Sigmoid colon (tissue), 7 donors: Measurements from ENCODE around the gene NCAN. TPM values are rescaled to one million over a fixed set of nuclear protein-coding genes. Genes with fewer than 3 reads are reported as not detected.

Experiments used
- DNase-seq: peaks from one replicate; pipeline ENCODE4 v3.0.0-alpha.2; 2019
- H3K27ac ChIP-seq, 4 donors: fragments of 200-600 bp; sonication (generic); one replicate each; pipeline ENCODE4 v1.5.1; 2016 to 2019; ENCODE audit warnings: mild to moderate bottlenecking in 1 of 4
- H3K27me3 ChIP-seq, 3 donors: fragments of 200-600 bp; sonication (generic); one replicate each; pipeline ENCODE4 v1.5.1; 2019; ENCODE audit warnings: mild to moderate bottlenecking in 1 of 3
- H3K36me3 ChIP-seq, 4 donors: fragments of 200-600 bp; sonication (generic); one replicate each; pipeline ENCODE4 v1.5.1; 2016 to 2019
- H3K4me1 ChIP-seq, 4 donors: fragments of 200-600 bp; sonication (generic); one replicate each; pipeline ENCODE4 v1.5.1; 2017 to 2019
- H3K4me3 ChIP-seq, 4 donors: fragments of 200-600 bp; sonication (generic); one replicate each; pipeline ENCODE4 v1.5.1; 2017 to 2019; ENCODE audit warnings: mild to moderate bottlenecking in 2 of 4, moderate library complexity in 1 of 4
- H3K9me3 ChIP-seq, 4 donors: fragments of 200-600 bp in 3 of 4; sonication (generic) in 3 of 4; one replicate each; pipeline versions ENCODE4 v1.5.1 to v1.6.1; 2013 to 2019
- CTCF ChIP-seq, 4 experiments: fragments of 450-650 bp in 3 of 4; fragments of 200-600 bp in 1 of 4; IDR thresholded peaks; one replicate each; pipeline ENCODE4 v1.5.1; 2016 to 2019; ENCODE audit warnings: antibody characterized with exemption in 4 of 4, mild to moderate bottlenecking in 3 of 4, moderate library complexity in 2 of 4
- EP300 ChIP-seq, 4 donors: sonication (generic); formaldehyde crosslinking; IDR thresholded peaks; one replicate each; pipeline ENCODE4 v1.6.1; 2017; ENCODE audit warnings: antibody characterized with exemption in 4 of 4
- POLR2A ChIP-seq, 2 donors: fragments of 450-650 bp; IDR thresholded peaks; one replicate each; pipeline ENCODE4 v1.6.1; 2016; ENCODE audit warnings: antibody characterized with exemption in 2 of 2, mild to moderate bottlenecking in 2 of 2, moderate library complexity in 2 of 2
- POLR2AphosphoS5 ChIP-seq, 4 donors: sonication (generic); formaldehyde crosslinking; IDR thresholded peaks; one replicate each; pipeline ENCODE4 v1.6.1; 2017; ENCODE audit warnings: antibody characterized with exemption in 4 of 4
- WGBS, 2 donors: extraction: QIAGEN DNeasy Blood & Tissue Kit; methylation state at CpG; one replicate each; pipeline ENCODE4 v1.1.7; 2013; 5-methylcytosine and 5-hydroxymethylcytosine counted together
- intact Hi-C: fragments of 100-400 bp; cut with DNase I; formaldehyde crosslinking; loops from one replicate; pipeline ENCODE4 v1.15.1; 2023
- polyA plus RNA-seq, 3 donors: library from polyadenylated mRNA; stranded (reverse); fragments of 200-250 nt; gene quantifications; one replicate each; pipeline ENCODE4 v1.2.3, GENCODE V29; 2013
- small RNA-seq, 3 donors: library from RNA; depleted of rRNA; stranded (forward); fragments of <200 nt; gene quantifications; one replicate each; pipeline ENCODE3, GENCODE V24; 2016
- total RNA-seq, 4 donors: library from RNA; depleted of rRNA; stranded (reverse); fragments of >200 nt; gene quantifications; one replicate each; pipeline ENCODE4 v1.1.0, GENCODE V29; 2016
- donor health status: healthy with polysubstance abuse.
- donor health status: Bipolar disorder and iron deficiency.
- donor health status: healthy.

NCAN gene
- total and polyA plus RNA-seq, 7 donors = under 0.01 to 0.09 (median under 0.01) TPM; not detected in 4

DNA sequence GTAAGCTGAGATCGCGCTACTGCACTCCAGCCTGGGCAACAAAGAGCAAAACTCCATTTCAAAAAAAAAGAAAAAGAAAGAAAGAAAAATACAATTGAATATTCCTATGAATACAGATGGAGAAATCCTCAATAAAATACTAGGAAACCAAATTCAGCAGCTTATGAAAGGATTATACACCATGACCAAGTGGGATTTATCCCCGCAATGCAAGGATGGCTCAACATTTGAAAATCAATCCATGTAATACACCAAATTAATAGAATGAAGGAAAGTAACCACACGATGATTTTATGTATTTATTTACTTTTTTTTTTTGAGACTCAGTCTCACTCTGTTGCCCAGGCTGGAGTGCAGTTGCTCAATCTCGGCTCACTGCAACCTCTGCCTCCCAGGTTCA is 80.8 kb downstream of the NCAN start:
- H3K9me3 ChIP-seq = peaks cover 0 to 5% (median 0%) of the 10 kb centered on the region in 4 donors
- no peaks in the 10 kb centered on the region for H3K4me1 ChIP-seq
- DNase-seq = no peak
- intact Hi-C loops = no loop called here
- no peak for TF ChIP-seq POLR2AphosphoS5 (IDR thresholded peaks at IDR 0.05)
- TF ChIP-seq EP300 (IDR thresholded peaks at IDR 0.05) = no peak
- TF ChIP-seq POLR2A (IDR thresholded peaks at IDR 0.05) = no peak
- TF ChIP-seq CTCF (IDR thresholded peaks at IDR 0.05) = no peak
- no peaks in the 10 kb centered on the region for H3K27me3 ChIP-seq
- H3K36me3 ChIP-seq = peaks cover 7 to 79% (median 14%) of the 10 kb centered on the region in 4 donors
- H3K4me3 ChIP-seq = no peak overlapping the region
- WGBS, 2 donors = 96 to 99% methylated on average over 5 of the region's 5 CpGs
- H3K27ac ChIP-seq = no peak overlapping the region

DNA sequence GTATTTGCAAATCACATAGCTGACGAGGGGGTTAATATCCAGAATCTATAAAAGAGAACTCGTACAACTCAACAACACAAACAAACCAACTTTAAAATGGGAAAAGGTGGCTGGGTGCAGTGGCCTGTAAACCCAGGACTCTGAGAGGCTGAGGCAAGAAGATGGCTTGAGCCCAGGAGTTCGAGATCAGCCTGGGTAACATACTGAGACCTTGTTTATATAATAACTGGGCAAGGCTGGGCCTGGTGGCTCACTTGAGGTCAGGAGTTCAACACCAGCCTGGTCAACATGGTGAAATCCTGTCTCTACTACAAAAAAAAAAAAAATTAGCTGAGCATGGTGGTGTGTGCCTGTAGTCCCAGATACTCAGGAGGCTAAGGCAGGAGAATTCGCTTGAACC is 83.2 kb downstream of the NCAN start:
- TF ChIP-seq POLR2AphosphoS5 (IDR thresholded peaks at IDR 0.05) (no peak), CTCF (IDR thresholded peaks at IDR 0.05) (no peak), EP300 (IDR thresholded peaks at IDR 0.05) (no peak), POLR2A (IDR thresholded peaks at IDR 0.05) (no peak)
- Histone ChIP-seq H3K27me3 (no peaks in the 10 kb centered on the region), H3K4me3 (no peak overlapping the region), H3K4me1 (no peaks in the 10 kb centered on the region), H3K9me3 (peaks cover 0 to 5% (median 0%) of the 10 kb centered on the region in 4 donors), H3K27ac (no peak overlapping the region), H3K36me3 (peaks cover 7 to 58% (median 14%) of the 10 kb centered on the region in 4 donors)
- DNase-seq = no peak
- intact Hi-C loops = no loop called here
- 90% methylated on average over 4 of the region's 4 CpGs for WGBS, 2 donors

DNA sequence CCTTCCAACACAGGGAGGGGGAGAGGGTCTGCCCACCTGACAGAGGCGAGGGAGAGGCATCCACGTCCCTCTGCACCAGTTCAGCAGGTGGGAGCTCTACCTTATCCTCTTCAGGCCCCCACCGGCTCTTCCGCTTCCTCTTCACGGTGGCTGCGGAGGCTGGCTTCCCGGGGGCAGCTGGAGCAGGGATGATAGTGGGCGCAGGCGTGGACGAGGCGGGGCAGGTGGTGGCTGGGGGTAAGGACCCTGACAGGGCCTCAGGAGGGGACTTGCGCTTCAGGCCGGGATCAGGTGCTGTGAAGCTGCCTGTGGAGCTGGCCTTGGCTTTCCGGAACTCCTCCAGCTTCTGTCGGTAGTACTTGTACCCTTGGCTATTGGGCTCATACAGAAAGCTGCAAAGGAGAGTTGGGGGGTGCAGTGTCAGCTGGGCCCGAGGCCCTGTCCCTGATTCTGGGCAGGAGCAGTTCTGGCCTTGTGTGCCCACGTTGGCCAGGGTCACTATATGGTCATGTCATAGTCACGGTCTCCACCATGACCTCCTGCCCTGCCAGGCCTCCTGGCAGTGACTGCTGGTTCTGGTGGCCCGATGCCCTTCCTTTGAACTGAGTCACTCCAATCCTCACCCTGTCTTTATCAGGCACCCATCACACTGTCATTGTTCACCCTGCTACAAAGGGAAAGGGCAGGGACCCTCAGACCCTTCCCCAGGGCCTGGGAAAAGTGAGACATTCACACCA is 85.4 kb downstream of the NCAN start:
- H3K36me3 ChIP-seq = peaks cover 13 to 70% (median 29%) of the 10 kb centered on the region in 4 donors
- H3K4me1 ChIP-seq = no peaks in the 10 kb centered on the region
- peaks cover 0 to 5% (median 0%) of the 10 kb centered on the region in 4 donors for H3K9me3 ChIP-seq
- H3K27ac ChIP-seq = no peak overlapping the region
- no peaks in the 10 kb centered on the region for H3K27me3 ChIP-seq
- H3K4me3 ChIP-seq = no peak overlapping the region
- DNase-seq = no peak
- intact Hi-C loops = no loop called here
- WGBS, 2 donors = 93 to 95% methylated on average over 19 of the region's 19 CpGs
- TF ChIP-seq EP300 (IDR thresholded peaks at IDR 0.05) = no peak

GRCh38 chr19:19297759-19298158 is 86.0 kb downstream of the NCAN start:
- DNase-seq = no peak
- H3K4me1 ChIP-seq = no peaks in the 10 kb centered on the region
- H3K27ac ChIP-seq = no peak overlapping the region
- 86% methylated on average over 9 of the region's 9 CpGs for WGBS, 2 donors
- intact Hi-C loops = no loop called here
- peaks cover 0 to 1% (median 0%) of the 10 kb centered on the region in 4 donors for H3K9me3 ChIP-seq
- no peaks in the 10 kb centered on the region for H3K27me3 ChIP-seq
- H3K36me3 ChIP-seq = peaks cover 16 to 70% (median 28%) of the 10 kb centered on the region in 4 donors
- no peak overlapping the region for H3K4me3 ChIP-seq
- no peak for TF ChIP-seq CTCF (IDR thresholded peaks at IDR 0.05)
- no peak for TF ChIP-seq EP300 (IDR thresholded peaks at IDR 0.05)
- no peak for TF ChIP-seq POLR2AphosphoS5 (IDR thresholded peaks at IDR 0.05)
- TF ChIP-seq POLR2A (IDR thresholded peaks at IDR 0.05) = no peak

DNA sequence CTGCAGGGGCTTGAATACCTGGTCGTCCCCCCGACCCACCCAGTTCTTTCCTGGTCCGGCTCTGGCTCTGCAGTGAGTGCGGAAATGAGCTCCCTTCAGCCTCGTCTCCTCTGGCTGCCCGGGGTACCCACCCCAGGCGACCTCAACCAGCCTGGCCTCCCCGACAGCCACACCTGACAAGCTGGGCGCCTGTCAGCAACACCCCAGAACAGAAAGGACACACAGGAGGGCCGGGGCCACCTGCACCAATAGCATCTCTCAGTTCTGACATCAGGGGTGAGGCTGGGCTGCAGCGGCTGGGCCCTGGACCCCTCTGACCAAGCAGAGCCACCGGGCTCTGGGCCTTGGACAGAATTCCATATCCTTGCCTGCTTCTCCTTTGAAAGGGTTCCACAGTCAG is 88.9 kb downstream of the NCAN start:
- Histone ChIP-seq H3K27ac (no peak overlapping the region), H3K27me3 (no peaks in the 10 kb centered on the region), H3K36me3 (peaks cover 23 to 71% (median 37%) of the 10 kb centered on the region in 4 donors), H3K4me1 (no peaks in the 10 kb centered on the region), H3K4me3 (no peak overlapping the region), H3K9me3 (no peaks in the 10 kb centered on the region)
- TF ChIP-seq POLR2A (IDR thresholded peaks at IDR 0.05) (no peak), CTCF (IDR thresholded peaks at IDR 0.05) (no peak), POLR2AphosphoS5 (IDR thresholded peaks at IDR 0.05) (no peak), EP300 (IDR thresholded peaks at IDR 0.05) (no peak)
- 97% methylated on average over 12 of the region's 12 CpGs for WGBS, 2 donors
- no peak for DNase-seq
- intact Hi-C loops = no loop called here

Small RNA genes within 50 kb of the gene (small RNA-seq; reads per million reads assigned to genes)
- 0 reads per million in 3 donors for gene RNU6-1028P

Other genes with a start within 250 kb of the NCAN start
- 10 to 100 TPM; 25.0 to 82.3 (median 33.2) TPM for gene SUGP2, start 178.4 kb upstream of the NCAN start, total RNA-seq
- 10 to 100 TPM in 1 of 3 donors, 1 to 10 TPM in 2; 7.8 to 45.8 (median 9.0) TPM for gene SUGP2, start 178.4 kb upstream of the NCAN start, polyA plus RNA-seq
- gene ARMC6, start 178.4 kb upstream of the NCAN start, total RNA-seq = 10 to 100 TPM; 11.4 to 21.7 (median 13.5) TPM
- gene ARMC6, start 178.4 kb upstream of the NCAN start, polyA plus RNA-seq = 10 to 100 TPM; 15.6 to 23.5 (median 20.3) TPM
- gene SLC25A42, start 148.0 kb upstream of the NCAN start, total RNA-seq = 1 to 10 TPM; 6.3 to 8.2 (median 7.3) TPM
- gene SLC25A42, start 148.0 kb upstream of the NCAN start, polyA plus RNA-seq = 1 to 10 TPM; 2.4 to 9.5 (median 9.0) TPM
- gene TMEM161A, start 73.5 kb upstream of the NCAN start, total RNA-seq = 10 to 100 TPM; 14.8 to 28.0 (median 18.3) TPM
- gene TMEM161A, start 73.5 kb upstream of the NCAN start, polyA plus RNA-seq = 10 to 100 TPM in 1 of 3 donors, 1 to 10 TPM in 2; 3.0 to 22.6 (median 4.4) TPM
- gene MEF2B, start 41.7 kb upstream of the NCAN start, total RNA-seq = not detected
- 1 to 10 TPM in 1 of 3 donors, not detected in 2; 2.2 TPM for gene MEF2B, start 41.7 kb upstream of the NCAN start, polyA plus RNA-seq
- 10 to 100 TPM in 3 of 4 donors, 1 to 10 TPM in 1; 9.3 to 16.9 (median 11.9) TPM for gene BORCS8, start 19.8 kb upstream of the NCAN start, total RNA-seq
- 10 to 100 TPM; 30.6 to 39.3 (median 37.8) TPM for gene BORCS8, start 19.8 kb upstream of the NCAN start, polyA plus RNA-seq
- 10 to 100 TPM; 34.2 to 56.1 (median 54.9) TPM for gene RFXANK, start 19.7 kb upstream of the NCAN start, total RNA-seq
- gene RFXANK, start 19.7 kb upstream of the NCAN start, polyA plus RNA-seq = 10 to 100 TPM; 78.6 to 91.7 (median 87.1) TPM
- 10 to 100 TPM; 11.1 to 23.4 (median 14.7) TPM for gene NR2C2AP, start 8.5 kb upstream of the NCAN start, total RNA-seq
- gene NR2C2AP, start 8.5 kb upstream of the NCAN start, polyA plus RNA-seq = 10 to 100 TPM in 2 of 3 donors, 1 to 10 TPM in 1; 8.3 to 25.3 (median 11.4) TPM
- 1 to 10 TPM in 2 of 4 donors, not detected in 2; 1.1 TPM for gene TM6SF2, start 61.3 kb downstream of the NCAN start, total RNA-seq
- 1 to 10 TPM; 1.6 to 5.4 (median 3.0) TPM for gene TM6SF2, start 61.3 kb downstream of the NCAN start, polyA plus RNA-seq
- 10 to 100 TPM; 28.8 to 51.0 (median 36.8) TPM for gene SUGP1, start 108.6 kb downstream of the NCAN start, total RNA-seq
- 10 to 100 TPM; 21.0 to 36.7 (median 29.6) TPM for gene SUGP1, start 108.6 kb downstream of the NCAN start, polyA plus RNA-seq
- gene MAU2, start 108.9 kb downstream of the NCAN start, total RNA-seq = 10 to 100 TPM; 31.0 to 94.4 (median 44.3) TPM
- 10 to 100 TPM in 2 of 3 donors, 1 to 10 TPM in 1; 7.8 to 33.3 (median 10.2) TPM for gene MAU2, start 108.9 kb downstream of the NCAN start, polyA plus RNA-seq
- gene GATAD2A, start 193.7 kb downstream of the NCAN start, total RNA-seq = 100 to 1,000 TPM in 1 of 4 donors, 10 to 100 TPM in 3; 18.5 to 138 (median 25.5) TPM
- 10 to 100 TPM; 23.4 to 50.5 (median 31.0) TPM for gene GATAD2A, start 193.7 kb downstream of the NCAN start, polyA plus RNA-seq